GM21619 (cell line): ENCODE measurements around the gene SOBP.
"Not testable (repeated sequence)": the region's sequence is repeated elsewhere in the genome, so short reads cannot be mapped to it uniquely, and the experiment has no call there.

Experiments
- ATAC-seq: cut with Tn5 transposase; IDR thresholded peaks from one replicate; pipeline ENCODE4 v1.9.1; 2021; ENCODE audit not compliant: unreplicated experiment

The SOBP gene

GRCh38 chr6:107488875-107489635 is 862 bp upstream of the SOBP start:
- no peak for ATAC-seq

DNA sequence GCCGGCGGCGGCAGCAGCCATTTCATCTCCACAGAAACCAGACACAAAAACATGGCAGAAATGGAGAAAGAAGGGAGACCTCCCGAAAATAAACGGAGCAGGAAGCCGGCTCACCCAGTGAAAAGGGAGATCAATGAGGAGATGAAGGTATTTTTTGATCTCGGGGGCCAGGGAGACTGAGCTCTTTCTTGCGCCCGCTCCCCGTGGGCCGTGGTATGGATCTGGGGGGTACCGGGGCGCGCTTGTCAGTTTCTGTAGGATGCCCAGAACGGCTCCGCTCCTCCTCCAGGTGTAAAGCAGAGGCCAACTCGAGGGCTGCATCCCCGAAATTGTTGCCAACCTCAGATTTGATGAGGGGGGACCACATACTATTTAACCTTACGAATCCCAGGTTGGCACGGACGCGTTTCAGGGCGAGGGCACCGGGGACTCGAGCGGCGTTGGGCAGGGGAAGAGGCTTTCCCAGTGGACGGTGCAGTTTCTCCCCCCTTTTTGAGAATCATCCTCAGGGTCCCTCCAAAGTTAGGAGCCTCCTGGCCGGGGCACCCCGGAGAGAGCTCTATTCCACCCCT is 735 bp downstream of the SOBP start:
- ATAC-seq: no peak

- ATAC-seq: no peak
These were observed 1.3 kb downstream of the SOBP start for GRCh38 chr6:107491138-107491609.

DNA sequence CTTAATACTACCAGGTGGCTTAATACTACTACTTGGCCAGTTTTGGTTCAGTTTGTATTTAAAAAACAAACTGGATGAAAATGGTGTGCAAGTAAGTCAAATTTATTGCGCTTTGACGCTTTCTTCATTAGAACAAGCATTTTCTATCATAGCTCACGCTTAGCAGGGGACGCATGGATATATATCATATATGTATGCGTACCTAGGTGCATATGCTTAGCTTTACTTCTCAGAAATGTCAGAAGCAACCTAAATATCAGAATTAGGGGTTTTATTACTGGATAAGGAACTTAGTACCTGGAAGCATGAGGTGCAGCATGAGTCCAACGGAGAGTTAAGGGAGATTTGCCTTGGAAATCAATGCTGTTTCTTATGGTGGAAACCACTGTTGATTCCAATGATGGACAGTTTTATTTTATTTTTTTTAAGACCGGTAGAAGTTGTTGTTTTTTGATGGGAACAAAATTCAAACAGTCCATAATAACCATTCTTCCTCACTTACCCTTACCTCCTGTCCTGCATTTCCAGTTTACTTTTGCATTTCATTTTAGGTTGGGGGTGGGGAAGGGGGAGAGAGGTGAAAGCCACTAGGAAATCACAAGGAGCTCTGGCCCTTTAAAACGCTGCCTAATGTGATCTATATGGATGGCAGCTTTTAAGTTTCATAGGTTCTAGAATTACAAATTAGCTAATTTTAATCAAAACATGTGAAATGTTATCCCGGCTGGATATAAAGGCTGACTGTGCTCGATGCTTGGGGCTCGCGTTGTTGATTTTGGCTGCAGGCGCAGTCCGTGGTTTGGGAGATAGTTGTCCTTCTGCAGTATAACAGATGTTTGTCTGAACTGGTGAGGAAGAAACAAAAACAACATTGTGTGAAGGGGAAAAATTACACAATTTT is 2.1 kb downstream of the SOBP start:
- no peak for ATAC-seq

DNA sequence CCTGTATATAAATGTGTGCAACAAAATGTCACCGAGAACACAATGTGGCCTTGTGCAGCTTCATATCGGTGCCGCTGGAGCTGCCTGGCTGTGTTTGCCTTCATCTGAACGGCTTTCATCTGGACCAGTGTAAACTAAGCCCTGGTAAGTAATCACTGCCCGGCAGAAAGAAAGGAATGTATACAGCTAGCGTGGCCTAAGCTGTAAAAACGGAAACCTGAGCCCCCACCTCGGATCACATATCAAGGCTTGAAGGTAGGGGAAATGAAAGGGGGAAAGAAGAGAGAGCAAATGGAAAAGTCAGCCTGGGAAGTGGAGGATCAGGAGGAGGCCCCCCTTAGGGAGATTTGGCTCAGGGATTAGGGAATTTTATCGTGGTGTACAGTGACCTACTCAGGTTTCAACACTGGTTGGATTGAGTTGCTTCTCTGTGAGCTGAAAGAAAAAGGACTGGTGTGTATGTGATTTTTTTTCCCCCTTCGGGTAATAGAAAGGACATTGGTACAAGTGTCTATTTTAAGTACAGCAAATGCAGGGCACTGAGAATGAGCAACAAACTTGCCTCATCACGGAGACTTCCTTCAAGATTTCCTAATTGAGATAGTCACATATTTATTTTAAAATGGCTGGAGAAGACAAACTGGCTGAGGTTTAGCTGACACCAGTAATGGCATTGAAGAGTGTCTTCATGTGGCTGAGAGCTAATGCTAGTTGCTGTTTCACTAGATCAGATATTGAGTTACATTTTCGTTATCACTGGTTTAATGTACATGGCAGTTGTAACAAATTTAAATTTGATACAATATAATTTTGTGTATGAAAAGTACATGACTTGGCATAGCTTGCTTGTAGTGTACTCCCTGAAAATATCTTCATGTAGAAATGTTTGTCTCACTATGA is 3.5 kb downstream of the SOBP start:
- no peak for ATAC-seq

DNA sequence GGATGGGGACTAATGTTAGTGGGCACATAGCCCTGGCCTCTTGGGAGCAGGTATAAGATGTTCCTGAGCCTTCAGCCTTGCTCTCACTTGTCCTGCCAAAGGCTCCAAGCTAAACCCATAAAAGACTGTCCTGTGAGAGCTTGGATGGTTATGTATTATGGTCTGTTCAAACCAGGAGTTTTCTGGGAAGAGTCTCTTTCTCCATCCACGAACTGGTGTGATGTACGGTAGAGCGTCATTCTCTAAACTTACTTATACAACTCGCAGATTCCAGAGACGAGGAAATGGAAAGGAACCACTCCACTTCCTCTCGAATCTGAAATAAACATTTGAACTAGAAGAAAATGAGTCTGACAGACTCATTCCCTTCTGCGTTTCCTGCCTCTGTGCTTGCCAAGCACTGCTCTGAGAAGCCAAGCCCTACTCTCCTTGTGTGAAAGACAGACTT is 5.3 kb downstream of the SOBP start:
- no peak for ATAC-seq

- no peak for ATAC-seq
These were observed 6.1 kb downstream of the SOBP start for GRCh38 chr6:107495971-107496370.

DNA sequence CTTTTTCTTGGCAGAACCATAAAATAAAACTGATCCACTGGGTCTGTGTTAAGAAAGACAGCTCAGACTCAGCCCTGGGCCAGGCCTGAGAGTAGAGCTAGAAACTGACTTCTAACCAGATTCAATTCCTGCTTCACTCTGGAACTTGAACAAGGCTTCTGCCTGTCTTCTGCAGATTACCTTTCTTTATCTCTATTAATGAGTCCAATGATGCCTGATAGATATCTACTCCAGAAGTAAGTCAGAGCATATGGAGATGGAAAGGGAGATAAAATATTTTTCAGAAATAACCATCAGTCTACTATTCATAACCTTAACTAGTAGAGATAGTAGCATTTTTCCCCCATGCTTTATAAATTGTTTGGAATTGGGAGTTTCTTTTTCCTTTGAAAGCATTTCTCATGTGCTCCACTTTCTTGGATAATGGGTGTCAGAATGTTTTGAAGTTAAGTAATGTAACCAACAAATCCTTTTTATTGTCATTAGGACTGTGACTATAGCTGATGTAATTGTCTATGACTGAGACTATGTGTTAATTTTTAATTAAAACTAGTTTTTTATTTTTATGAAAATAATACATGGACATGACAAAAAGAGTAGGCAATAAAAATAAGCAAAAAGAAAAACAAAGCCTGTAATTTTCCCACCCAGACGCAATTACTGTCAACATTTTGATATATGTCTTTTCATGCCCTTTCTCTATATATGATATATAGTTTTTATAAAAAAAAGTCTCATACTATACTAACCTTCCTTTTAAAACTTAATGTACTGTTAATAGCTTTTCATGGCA is 7.2 kb downstream of the SOBP start:
- ATAC-seq: no peak

GRCh38 chr6:107504270-107505026 is 14.5 kb downstream of the SOBP start:
- no peak for ATAC-seq

- ATAC-seq: no peak
These were observed 16.2 kb downstream of the SOBP start for GRCh38 chr6:107506145-107506544.

GRCh38 chr6:107509506-107509905 is 19.6 kb downstream of the SOBP start:
- ATAC-seq: no peak

- no peak for ATAC-seq
These were observed 20.2 kb downstream of the SOBP start for GRCh38 chr6:107510108-107510507.

- no peak for ATAC-seq
These were observed 21.6 kb downstream of the SOBP start for GRCh38 chr6:107511511-107511993.

DNA sequence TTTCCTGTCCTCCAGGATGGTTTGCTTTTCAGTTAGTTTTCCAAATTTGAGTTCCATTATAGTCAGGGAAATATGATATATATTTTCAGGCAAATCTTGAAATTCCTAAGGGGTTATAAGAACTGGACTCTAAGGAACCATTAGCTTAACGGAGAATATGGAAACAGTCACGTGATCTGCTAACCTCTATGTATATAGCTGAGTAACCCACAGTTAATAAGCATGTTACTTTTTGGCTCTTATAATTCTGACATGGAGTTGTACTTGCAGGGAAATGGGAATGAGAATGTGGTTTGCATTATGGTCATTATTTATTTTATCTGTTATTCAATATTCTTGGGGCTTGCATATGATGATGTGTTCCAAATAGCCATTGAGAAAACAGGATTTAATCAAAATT is 23.3 kb downstream of the SOBP start:
- no peak for ATAC-seq

DNA sequence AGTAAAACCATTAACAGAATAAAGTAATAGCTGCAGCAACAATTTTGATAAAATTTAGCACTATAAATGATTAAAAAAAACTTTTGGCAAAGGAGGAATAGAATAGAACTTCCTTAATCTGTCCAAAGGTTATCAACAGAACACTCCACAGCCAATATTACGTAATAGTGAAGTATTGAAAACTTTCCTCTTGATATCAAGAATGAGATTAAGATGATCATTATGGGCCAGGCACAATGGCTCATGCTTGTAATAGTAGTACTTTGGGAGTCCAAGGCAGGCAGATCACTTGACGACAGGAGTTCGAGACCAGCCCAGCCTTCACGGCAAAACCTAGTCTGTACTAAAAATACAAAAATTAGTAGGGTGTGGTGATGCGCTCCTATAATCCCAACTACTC is 26.0 kb downstream of the SOBP start:
- ATAC-seq: no peak

DNA sequence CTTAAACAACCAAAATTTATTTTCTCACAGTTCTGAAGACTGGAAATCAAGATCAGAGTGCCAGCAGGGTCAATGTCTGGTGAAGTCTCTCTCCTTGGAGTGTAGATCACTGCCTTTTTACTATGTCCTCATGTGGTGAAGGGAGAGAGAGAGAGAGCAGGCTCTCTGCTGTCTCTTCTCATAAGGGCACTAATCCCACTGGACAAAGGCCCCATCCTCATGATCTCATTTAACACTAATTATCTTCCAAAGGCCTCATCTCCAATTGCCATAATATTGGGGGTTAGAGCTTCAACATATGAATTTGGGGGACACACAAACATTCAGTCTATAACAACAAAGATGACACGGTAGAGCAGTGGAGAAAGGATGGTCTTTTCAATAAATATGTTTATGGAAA is 27.4 kb downstream of the SOBP start:
- ATAC-seq: no peak

DNA sequence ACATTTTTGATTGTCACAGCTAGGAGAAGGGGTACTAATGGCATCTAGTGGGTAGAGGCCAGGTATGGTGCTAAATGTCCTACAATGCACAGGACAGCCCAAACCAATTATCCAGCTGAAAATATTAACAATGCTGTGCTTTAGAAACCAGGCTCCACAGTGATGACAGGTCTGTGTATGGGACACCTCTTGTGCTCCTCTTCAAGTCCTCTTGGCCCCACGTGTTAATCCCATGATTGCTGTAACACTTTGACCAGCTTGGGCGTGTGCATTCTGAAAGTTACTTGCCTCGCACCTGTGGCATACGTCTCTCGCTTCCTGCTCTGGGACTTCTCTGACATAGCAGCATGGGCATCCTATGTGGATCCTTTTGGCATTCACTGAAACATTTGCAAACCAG is 29.3 kb downstream of the SOBP start:
- not testable (repeated sequence) for ATAC-seq

GRCh38 chr6:107520706-107521105 is 30.8 kb downstream of the SOBP start:
- not testable (repeated sequence) for ATAC-seq
